Gastrocnemius medialis (tissue), 4 donors: ENCODE measurements around the gene SCUBE1.

ENCODE experiments used
- CTCF ChIP-seq, 5 experiments: fragments of 450-650 bp in 3 of 5; fragments of 200-600 bp in 2 of 5; sonication (generic) in 2 of 5; IDR thresholded peaks in 4 of 5; conservative IDR thresholded peaks in 1 of 5; 1 replicate in 4 of 5; 2 replicates in 1 of 5; pipeline ENCODE4 v1.5.1; 2016 to 2019; ENCODE audit warnings: antibody characterized with exemption in 5 of 5, mild to moderate bottlenecking in 3 of 5, moderate library complexity in 3 of 5
- POLR2A ChIP-seq, 2 donors: fragments of 450-650 bp; IDR thresholded peaks; one replicate each; pipeline ENCODE4 v1.6.1; 2017; ENCODE audit warnings: antibody characterized with exemption in 2 of 2, mild to moderate bottlenecking in 2 of 2, moderate library complexity in 2 of 2

GRCh38 chr22:43179911-43180195 is 163.3 kb downstream of the SCUBE1 start:
- TF ChIP-seq CTCF (IDR thresholded peaks at IDR 0.05 in 4 of 5, conservative IDR thresholded peaks at IDR 0.05 in 1 of 5): no peak
- TF ChIP-seq POLR2A (IDR thresholded peaks at IDR 0.05): no peak
